Breast epithelium (tissue), 3 donors: ENCODE results near the gene WWTR1.

ENCODE experiments used
- POLR2A ChIP-seq: fragments of 450-650 bp; IDR thresholded peaks from one replicate; pipeline ENCODE4 v1.6.1; 2016; ENCODE audit warnings: antibody characterized with exemption, mild to moderate bottlenecking, moderate library complexity
- POLR2AphosphoS5 ChIP-seq, 3 donors: sonication (generic); formaldehyde crosslinking; IDR thresholded peaks; one replicate each; pipeline ENCODE4 v1.6.1; 2017; ENCODE audit warnings: antibody characterized with exemption in 3 of 3
- TF ChIP-seq, protein P1 (sequence below), 3 donors: fragments of 450-650 bp; IDR thresholded peaks; one replicate each; pipeline ENCODE4 v1.5.1; 2016 to 2017; ENCODE audit warnings: antibody characterized with exemption in 3 of 3, mild to moderate bottlenecking in 3 of 3, moderate library complexity in 3 of 3

DNA sequence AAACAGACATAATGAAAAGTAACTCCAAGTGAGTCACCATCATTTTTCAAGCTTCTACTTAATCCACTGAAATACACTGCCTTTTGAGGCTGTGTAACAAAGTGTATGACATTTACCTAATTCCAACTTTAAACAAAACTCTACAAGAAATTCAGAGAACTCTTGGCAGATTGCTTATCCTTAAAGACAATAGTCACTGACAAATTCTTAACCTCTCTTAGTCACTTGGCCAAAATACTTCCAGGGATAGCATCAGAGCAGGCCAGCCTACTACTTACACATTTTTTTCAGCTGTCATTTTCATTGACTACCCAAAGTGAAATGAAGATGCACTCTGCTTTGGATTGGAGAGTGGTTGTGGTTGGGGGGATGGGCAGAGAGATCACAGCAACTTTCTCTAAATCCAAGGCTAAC lies 3.6 kb downstream of the WWTR1 start:
- TF ChIP-seq, protein P1, sequence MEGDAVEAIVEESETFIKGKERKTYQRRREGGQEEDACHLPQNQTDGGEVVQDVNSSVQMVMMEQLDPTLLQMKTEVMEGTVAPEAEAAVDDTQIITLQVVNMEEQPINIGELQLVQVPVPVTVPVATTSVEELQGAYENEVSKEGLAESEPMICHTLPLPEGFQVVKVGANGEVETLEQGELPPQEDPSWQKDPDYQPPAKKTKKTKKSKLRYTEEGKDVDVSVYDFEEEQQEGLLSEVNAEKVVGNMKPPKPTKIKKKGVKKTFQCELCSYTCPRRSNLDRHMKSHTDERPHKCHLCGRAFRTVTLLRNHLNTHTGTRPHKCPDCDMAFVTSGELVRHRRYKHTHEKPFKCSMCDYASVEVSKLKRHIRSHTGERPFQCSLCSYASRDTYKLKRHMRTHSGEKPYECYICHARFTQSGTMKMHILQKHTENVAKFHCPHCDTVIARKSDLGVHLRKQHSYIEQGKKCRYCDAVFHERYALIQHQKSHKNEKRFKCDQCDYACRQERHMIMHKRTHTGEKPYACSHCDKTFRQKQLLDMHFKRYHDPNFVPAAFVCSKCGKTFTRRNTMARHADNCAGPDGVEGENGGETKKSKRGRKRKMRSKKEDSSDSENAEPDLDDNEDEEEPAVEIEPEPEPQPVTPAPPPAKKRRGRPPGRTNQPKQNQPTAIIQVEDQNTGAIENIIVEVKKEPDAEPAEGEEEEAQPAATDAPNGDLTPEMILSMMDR (IDR thresholded peaks at IDR 0.05): no peak
- TF ChIP-seq POLR2AphosphoS5 (IDR thresholded peaks at IDR 0.05) (no peak), POLR2A (no peak)
